Activated gamma-delta T cell treated with Interleukin-2 at 50 U/mL for 16 hours (primary cell): ENCODE data around the gene KIF3A.
"Not testable (repeated sequence)": the region's sequence is repeated elsewhere in the genome, so short reads cannot be mapped to it uniquely, and the experiment has no call there.

Experiments used
- DNase-seq: peaks from one replicate; pipeline ENCODE4 v3.0.0-alpha.2; 2020

Gene KIF3A

DNA sequence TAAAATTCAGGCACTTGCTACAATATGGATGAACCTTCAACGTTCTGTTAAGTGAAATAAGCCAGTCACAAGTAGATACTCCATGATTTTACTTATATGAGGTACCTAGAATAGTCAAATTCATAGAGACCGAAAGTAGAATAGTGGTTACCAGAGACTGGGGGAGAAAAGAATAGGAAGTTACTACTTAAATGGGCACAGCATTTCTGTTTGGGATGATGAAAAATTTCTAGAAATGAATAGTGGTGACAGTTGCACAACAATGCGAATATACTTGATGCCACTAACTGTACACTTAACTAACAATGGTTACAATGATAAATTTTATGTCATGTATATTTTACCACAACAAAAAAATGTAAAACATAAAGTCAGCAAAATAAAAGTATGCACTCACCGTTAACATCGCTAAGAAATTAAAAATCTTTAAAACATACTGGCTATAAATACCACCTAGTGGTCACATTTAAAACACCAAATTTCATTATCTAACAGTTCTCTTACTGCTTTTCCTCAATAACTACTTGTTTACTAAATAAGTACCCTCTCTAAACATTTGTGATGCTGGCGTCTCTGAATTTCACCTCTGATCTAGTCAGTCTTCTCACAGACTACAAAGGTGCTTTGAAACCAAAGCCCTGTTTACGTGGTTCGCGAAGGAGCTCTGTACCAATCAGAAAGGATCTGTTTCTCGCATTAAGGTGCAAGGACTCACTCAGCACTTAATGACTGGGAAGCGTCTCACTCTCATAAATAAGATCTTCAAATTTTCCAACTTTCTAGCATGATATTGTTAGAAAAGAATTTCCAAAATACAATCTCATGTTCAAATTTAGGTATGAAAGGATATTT, 22.7 kb downstream of the KIF3A start:
- DNase-seq, result no peak

DNA sequence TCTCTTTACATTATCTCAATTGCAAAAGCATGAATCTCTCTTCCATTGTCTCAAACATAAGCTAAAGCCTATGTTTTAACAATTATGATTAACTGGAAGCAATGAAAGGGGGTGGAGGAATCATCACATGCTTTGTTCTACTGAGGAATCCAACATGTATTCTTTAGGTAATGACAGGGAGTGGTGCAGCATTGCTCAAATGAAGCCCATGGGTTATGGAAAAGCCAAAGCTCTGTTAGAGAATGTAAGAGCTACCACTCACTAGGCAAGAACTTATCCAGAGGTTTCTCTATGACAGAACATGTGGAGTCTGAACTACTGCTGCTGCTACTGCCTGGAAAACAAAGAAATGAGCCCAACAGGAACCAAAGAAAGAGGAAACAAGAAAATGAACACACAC, 28.7 kb downstream of the KIF3A start:
- DNase-seq, result no peak

DNA sequence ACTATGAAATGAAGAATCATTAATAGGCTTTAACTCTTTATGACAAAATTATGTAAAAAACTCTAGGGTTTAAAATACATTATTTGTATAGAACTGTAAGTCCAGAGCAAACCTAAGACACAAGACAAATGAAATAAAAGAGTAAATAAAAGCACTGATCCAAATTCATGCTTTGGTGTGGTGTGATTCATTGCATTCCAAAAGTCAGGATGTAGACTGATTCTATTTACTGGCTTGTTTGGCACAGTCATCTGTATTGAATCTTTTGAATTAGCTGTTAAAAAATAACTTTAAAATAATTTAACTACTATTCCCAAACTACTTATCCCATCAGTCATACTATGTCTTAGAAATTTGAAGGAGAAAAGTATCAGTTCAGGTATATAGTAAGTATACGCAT, 32.5 kb downstream of the KIF3A start:
- no peak for DNase-seq

- DNase-seq, result no peak
Measured at GRCh38 chr5:132695956-132696355, 41.4 kb downstream of the KIF3A start.

- DNase-seq, result no peak
Measured at GRCh38 chr5:132692632-132692967, 44.7 kb downstream of the KIF3A start.

GRCh38 chr5:132691755-132692631, 45.4 kb downstream of the KIF3A start:
- not testable (repeated sequence) for DNase-seq

GRCh38 chr5:132690156-132690555, 47.2 kb downstream of the KIF3A start:
- DNase-seq, result no peak

GRCh38 chr5:132689513-132689912, 47.8 kb downstream of the KIF3A start:
- DNase-seq, result no peak

- DNase-seq, result no peak
Measured at GRCh38 chr5:132688536-132689339, 48.6 kb downstream of the KIF3A start.

- DNase-seq, result peak; percentile 53
Measured at GRCh38 chr5:132687995-132688394, 49.4 kb downstream of the KIF3A start.

DNA sequence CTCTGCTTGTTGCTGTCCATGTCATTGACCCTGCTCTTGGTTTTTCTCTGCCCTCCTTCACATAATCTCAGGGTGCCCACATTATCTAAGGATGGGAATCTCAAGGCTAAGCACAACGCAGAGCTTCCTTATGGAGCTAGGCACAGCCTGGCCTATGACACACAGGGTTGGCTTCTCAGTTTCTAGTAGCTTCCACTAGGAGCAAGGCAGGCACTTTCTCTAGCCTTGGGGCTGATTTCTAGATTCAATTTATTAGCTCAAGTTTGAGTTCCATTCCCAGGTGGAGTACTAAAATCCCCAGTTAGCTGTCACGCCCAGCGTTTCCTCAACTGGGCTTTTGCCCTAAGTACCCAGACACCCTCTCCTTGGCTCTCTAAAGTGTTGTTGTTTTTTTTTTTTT, 51.2 kb downstream of the KIF3A start:
- DNase-seq, result no peak

- no peak for DNase-seq
Measured at GRCh38 chr5:132684922-132685720, 52.2 kb downstream of the KIF3A start.

- no peak for DNase-seq
Measured at GRCh38 chr5:132684491-132684890, 52.9 kb downstream of the KIF3A start.

GRCh38 chr5:132681983-132682382, 55.4 kb downstream of the KIF3A start:
- DNase-seq, result no peak

- no peak for DNase-seq
Measured at GRCh38 chr5:132681476-132681831, 55.9 kb downstream of the KIF3A start.

- no peak for DNase-seq
Measured at GRCh38 chr5:132680780-132681475, 56.4 kb downstream of the KIF3A start.

DNA sequence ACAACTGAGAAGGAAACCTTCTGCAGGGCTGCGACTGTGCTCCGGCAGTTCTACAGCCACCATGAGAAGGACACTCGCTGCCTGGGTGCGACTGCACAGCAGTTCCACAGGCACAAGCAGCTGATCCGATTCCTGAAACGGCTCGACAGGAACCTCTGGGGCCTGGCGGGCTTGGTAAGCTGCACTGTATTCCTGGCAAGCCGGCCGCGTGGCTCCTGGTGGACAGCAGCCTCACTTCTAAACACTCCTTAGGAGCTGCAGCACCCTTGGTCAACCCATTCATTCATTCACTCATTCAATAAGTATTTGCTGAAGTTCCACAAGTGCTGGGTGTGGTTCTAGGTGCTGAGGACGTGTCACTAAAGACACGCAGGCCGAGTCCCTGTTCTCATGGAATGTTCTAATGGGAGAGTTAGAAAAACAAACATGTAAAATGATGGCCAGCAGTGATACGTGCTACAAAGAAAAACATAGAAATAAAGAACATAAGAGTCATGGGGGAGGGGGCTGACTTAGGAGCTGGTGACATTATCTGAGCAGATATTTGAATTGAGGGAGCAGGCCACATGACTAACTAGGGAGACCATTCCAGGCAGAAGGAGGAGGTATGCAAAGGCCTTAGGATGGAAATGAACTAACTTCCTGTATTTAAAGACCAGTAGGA, 57.5 kb downstream of the KIF3A start:
- no peak for DNase-seq

GRCh38 chr5:132679166-132679565, 58.2 kb downstream of the KIF3A start:
- no peak for DNase-seq

DNA sequence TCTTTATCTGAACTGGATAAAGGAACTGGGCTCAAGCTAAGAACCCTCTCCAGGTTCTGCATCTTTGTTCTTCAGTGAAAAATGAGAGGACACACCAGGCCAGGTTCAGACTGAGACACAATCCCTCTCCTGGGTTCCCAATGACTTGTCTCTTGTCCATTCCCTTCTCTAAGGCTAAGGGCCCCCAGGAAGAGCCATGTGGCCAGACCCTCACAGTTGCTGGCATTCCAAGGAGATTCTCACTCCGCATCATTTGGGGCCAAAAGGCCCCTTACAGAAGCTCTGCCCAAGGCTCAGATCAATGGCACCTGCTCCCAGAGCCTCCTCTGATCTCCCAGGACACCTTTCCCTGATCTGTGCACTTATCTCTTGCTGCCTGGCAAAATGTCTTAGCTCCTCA, 58.6 kb downstream of the KIF3A start:
- DNase-seq, result no peak

GRCh38 chr5:132677682-132678400, 59.5 kb downstream of the KIF3A start:
- DNase-seq, result no peak

DNA sequence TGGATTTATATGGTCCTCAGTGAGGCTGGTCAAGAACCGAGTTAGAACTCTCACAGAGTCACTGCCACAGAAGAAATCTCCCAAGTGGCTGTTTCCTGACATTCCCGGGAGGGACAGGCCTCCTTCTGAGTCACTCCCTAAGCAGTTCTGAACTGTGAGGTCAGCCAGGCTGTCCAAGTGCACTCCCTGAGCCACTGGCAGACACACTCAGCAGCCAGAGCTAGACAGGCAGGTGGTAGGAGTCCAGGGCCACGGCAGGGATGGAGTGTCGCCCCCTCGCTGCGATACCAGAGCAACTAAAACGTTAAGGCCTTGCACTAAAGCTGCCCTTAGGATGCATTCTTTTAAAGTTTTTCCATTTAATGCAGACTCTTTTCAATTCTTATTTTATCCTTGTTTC, 60.2 kb downstream of the KIF3A start:
- DNase-seq, result no peak
